ENCODE measurements around the gene TCHP.

The TCHP gene

GRCh38 chr12:109966546-109966945 is 66.5 kb downstream of the TCHP start:
- DNase-seq = no peak

- no peak for DNase-seq
Measured at GRCh38 chr12:109967383-109968031, 67.4 kb downstream of the TCHP start.

Measured in T-helper 9 cell (primary cell).